GM23338 (cell line): ENCODE data around the gene SBSN. TPM values are rescaled to one million over a fixed set of nuclear protein-coding genes. Genes with fewer than 3 reads are reported as not detected.

Source experiments
- ATAC-seq: fragments of 200-7000 bp; cut with Tn5 transposase; 3 replicates; pipeline ENCODE4 v1.9.1; 2020
- DNase-seq: peaks from one replicate; pipeline ENCODE4 v3.0.0-alpha.2; 2015; ENCODE audit warnings: low spot score
- H2AFZ ChIP-seq: fragments of 200-600 bp; sonication (generic); 2 replicates; pipeline ENCODE4 v1.8.0; 2016; ENCODE audit warnings: antibody characterized with exemption, mild to moderate bottlenecking, moderate library complexity
- H3F3A ChIP-seq: fragments of 200-600 bp; sonication (generic); replicated peaks from 2 replicates; pipeline ENCODE4 v1.8.0; 2017; ENCODE audit warnings: antibody characterized with exemption, mixed run types, low read depth
- H3K27ac ChIP-seq: fragments of 200-600 bp; sonication (generic); 2 replicates; pipeline ENCODE4 v1.6.1; 2016; ENCODE audit warnings: low read depth
- H3K27me3 ChIP-seq: fragments of 200-600 bp; sonication (generic); 2 replicates; pipeline ENCODE4 v1.8.0; 2016; ENCODE audit warnings: mild to moderate bottlenecking, mixed run types, moderate library complexity; ENCODE audit not compliant: insufficient read depth
- H3K36me3 ChIP-seq: fragments of 200-600 bp; sonication (generic); 2 replicates; pipeline ENCODE4 v1.8.0; 2016; ENCODE audit warnings: mild to moderate bottlenecking; ENCODE audit not compliant: insufficient read depth
- H3K4me1 ChIP-seq: fragments of 200-600 bp; sonication (generic); 2 replicates; pipeline ENCODE4 v1.8.0; 2016; ENCODE audit warnings: mild to moderate bottlenecking, moderate library complexity; ENCODE audit not compliant: insufficient read depth
- H3K4me2 ChIP-seq: fragments of 200-600 bp; sonication (generic); 2 replicates; pipeline ENCODE4 v1.7.1; 2017; ENCODE audit warnings: mixed run types
- H3K4me3 ChIP-seq: fragments of 200-600 bp; sonication (generic); 2 replicates; pipeline ENCODE4 v1.6.1; 2016; ENCODE audit warnings: mixed run types
- H3K79me2 ChIP-seq: fragments of 200-600 bp; sonication (generic); replicated peaks from 2 replicates; pipeline ENCODE4 v1.8.0; 2017; ENCODE audit warnings: mild to moderate bottlenecking; ENCODE audit not compliant: insufficient read depth
- H3K9me2 ChIP-seq: fragments of 200-600 bp; sonication (generic); 2 replicates; pipeline ENCODE4 v1.8.0; 2017; ENCODE audit not compliant: insufficient read depth
- H4K20me1 ChIP-seq: fragments of 200-600 bp; sonication (generic); replicated peaks from 2 replicates; pipeline ENCODE4 v1.8.0; 2017; ENCODE audit warnings: mild to moderate bottlenecking; ENCODE audit not compliant: insufficient read depth
- H3K27ac Mint-ChIP-seq: 2 replicates; pipeline ENCODE4 v1.8.0; 2020; ENCODE audit warnings: inconsistent platforms, mild to moderate bottlenecking, moderate library complexity, mixed read lengths
- H3K27me3 Mint-ChIP-seq: 3 replicates; pipeline ENCODE4 v1.8.0; 2022; ENCODE audit warnings: low read depth, mild to moderate bottlenecking, moderate library complexity, mixed read lengths, inconsistent platforms; ENCODE audit not compliant: insufficient read depth, poor library complexity
- H3K36me3 Mint-ChIP-seq: 3 replicates; pipeline ENCODE4 v1.8.0; 2021; ENCODE audit warnings: low read depth, mild to moderate bottlenecking, inconsistent platforms, moderate library complexity, mixed read lengths
- H3K4me1 Mint-ChIP-seq: 3 replicates; pipeline ENCODE4 v1.8.0; 2020; ENCODE audit warnings: mild to moderate bottlenecking, inconsistent platforms, mixed read lengths
- H3K4me3 Mint-ChIP-seq: 3 replicates; pipeline ENCODE4 v1.8.0; 2021; ENCODE audit warnings: moderate library complexity, mild to moderate bottlenecking, inconsistent platforms, mixed read lengths
- H3K9me3 Mint-ChIP-seq: 3 replicates; pipeline ENCODE4 v1.8.0; 2020; ENCODE audit warnings: moderate library complexity, mild to moderate bottlenecking, inconsistent platforms, mixed read lengths
- CREB1 ChIP-seq: fragments of 250-450 bp; sonication (Bioruptor Pico); IDR thresholded peaks from 2 replicates; pipeline ENCODE4 v1.5.0; 2020; ENCODE audit warnings: low read depth, mild to moderate bottlenecking, moderate library complexity
- EZH2 ChIP-seq: fragments of 200-600 bp; sonication (generic); IDR thresholded peaks from one replicate; pipeline ENCODE4 v1.8.0; 2017; ENCODE audit warnings: antibody characterized with exemption, mild to moderate bottlenecking, low read depth; ENCODE audit not compliant: unreplicated experiment
- EZH2phosphoT487 ChIP-seq: fragments of 200-600 bp; sonication (generic); IDR thresholded peaks from one replicate; pipeline ENCODE4 v1.8.1; 2018; ENCODE audit warnings: antibody characterized with exemption; ENCODE audit not compliant: unreplicated experiment
- JUNB ChIP-seq: IDR thresholded peaks from one replicate; pipeline ENCODE4 v1.6.1; 2016; ENCODE audit warnings: antibody characterized with exemption; ENCODE audit not compliant: unreplicated experiment
- NANOG ChIP-seq: IDR thresholded peaks from 2 replicates; pipeline ENCODE4 v1.6.1; 2016; ENCODE audit warnings: antibody characterized with exemption, borderline replicate concordance
- POLR2AphosphoS5 ChIP-seq: IDR thresholded peaks from 2 replicates; pipeline ENCODE4 v1.6.1; 2016; ENCODE audit warnings: antibody characterized with exemption, low read depth
- REST ChIP-seq: IDR thresholded peaks from one replicate; pipeline ENCODE4 v1.6.1; 2018; ENCODE audit warnings: antibody characterized with exemption; ENCODE audit not compliant: unreplicated experiment
- STAT1 ChIP-seq: IDR thresholded peaks from one replicate; pipeline ENCODE4 v1.6.1; 2016; ENCODE audit warnings: antibody characterized with exemption; ENCODE audit not compliant: unreplicated experiment
- ZNF114 ChIP-seq: fragments of 250-450 bp; sonication (Bioruptor Pico); IDR thresholded peaks from 2 replicates; pipeline ENCODE4 v1.5.0; 2020; ENCODE audit warnings: mild to moderate bottlenecking, moderate library complexity
- ZNF331 ChIP-seq: fragments of 250-450 bp; sonication (Bioruptor Pico); IDR thresholded peaks from 2 replicates; pipeline ENCODE4 v1.5.0; 2020; ENCODE audit warnings: low read depth, mild to moderate bottlenecking, moderate library complexity
- ZNF462 ChIP-seq: fragments of 250-450 bp; sonication (Bioruptor Pico); IDR thresholded peaks from 2 replicates; pipeline ENCODE4 v1.5.0; 2020; ENCODE audit warnings: mild to moderate bottlenecking, moderate library complexity
- polyA plus RNA-seq: library from polyadenylated mRNA; unstranded; fragments of >200 nt; fragmentation: Nextera tagmentation; extraction: Ambion mirVana; gene quantifications from 2 replicates; pipeline ENCODE4 v1.2.1, GENCODE V29; 2016
- total RNA-seq: library from RNA; depleted of rRNA; stranded (reverse); fragments of >200 nt; shearing (Covaris generic); gene quantifications from 2 replicates; pipeline ENCODE4 v1.2.3, GENCODE V29; 2014
- TF ChIP-seq, protein P1 (sequence below), 2 experiments: fragments of 200-600 bp in 1 of 2; sonication (generic) in 1 of 2; conservative IDR thresholded peaks; 2 replicates each; pipeline versions ENCODE4 v1.5.1 to v1.6.1; 2016 to 2017; ENCODE audit warnings: antibody characterized with exemption in 2 of 2, low read depth in 2 of 2, mild to moderate bottlenecking in 2 of 2, moderate library complexity in 1 of 2
- TF ChIP-seq, protein P2 (sequence below): IDR thresholded peaks from 2 replicates; pipeline ENCODE4 v1.6.1; 2016; ENCODE audit warnings: antibody characterized with exemption

Gene SBSN
- total and polyA plus RNA-seq, 2 experiments from 2014 or later = 0.39 TPM; not detected in 1

DNA sequence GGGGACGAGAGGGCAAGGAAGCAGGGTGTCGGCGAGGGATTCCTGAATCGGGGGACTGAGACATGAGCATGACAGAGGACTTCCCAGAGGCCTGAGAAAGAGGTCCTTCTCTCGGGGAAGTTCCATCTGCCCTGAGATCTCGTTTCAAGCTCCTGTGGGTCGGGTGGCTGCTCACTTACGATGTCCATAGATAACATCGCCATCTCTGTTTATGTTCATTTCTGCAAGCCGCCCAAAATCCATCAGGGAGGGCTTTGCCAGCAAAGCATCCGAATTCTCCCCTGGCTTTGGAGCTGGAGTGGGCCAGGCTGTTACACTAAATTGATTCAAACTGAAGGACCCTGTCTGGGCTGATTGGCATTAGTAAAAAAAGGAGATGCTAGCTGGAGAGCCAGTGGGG lies 20.6 kb downstream of the SBSN start:
- no peak for DNase-seq
- H3K4me3 ChIP-seq = no peak overlapping the region
- H3K4me1 Mint-ChIP-seq = peaks cover 15% of the 10 kb centered on the region
- TF ChIP-seq NANOG = no peak
- TF ChIP-seq ZNF114 = no peak
- no peak for TF ChIP-seq ZNF331 (CRISPR knock-in tag)
- TF ChIP-seq STAT1 = no peak
- no peak for TF ChIP-seq JUNB
- no peak for TF ChIP-seq CREB1 (CRISPR knock-in tag)
- TF ChIP-seq ZNF462 (CRISPR knock-in tag) = no peak
- TF ChIP-seq, protein P1, sequence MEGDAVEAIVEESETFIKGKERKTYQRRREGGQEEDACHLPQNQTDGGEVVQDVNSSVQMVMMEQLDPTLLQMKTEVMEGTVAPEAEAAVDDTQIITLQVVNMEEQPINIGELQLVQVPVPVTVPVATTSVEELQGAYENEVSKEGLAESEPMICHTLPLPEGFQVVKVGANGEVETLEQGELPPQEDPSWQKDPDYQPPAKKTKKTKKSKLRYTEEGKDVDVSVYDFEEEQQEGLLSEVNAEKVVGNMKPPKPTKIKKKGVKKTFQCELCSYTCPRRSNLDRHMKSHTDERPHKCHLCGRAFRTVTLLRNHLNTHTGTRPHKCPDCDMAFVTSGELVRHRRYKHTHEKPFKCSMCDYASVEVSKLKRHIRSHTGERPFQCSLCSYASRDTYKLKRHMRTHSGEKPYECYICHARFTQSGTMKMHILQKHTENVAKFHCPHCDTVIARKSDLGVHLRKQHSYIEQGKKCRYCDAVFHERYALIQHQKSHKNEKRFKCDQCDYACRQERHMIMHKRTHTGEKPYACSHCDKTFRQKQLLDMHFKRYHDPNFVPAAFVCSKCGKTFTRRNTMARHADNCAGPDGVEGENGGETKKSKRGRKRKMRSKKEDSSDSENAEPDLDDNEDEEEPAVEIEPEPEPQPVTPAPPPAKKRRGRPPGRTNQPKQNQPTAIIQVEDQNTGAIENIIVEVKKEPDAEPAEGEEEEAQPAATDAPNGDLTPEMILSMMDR (conservative IDR thresholded peaks at IDR 0.05; ENCODE audit: low read depth in 2 of 2) = no peak
- no peak for TF ChIP-seq REST
- TF ChIP-seq POLR2AphosphoS5 = no peak
- no peak for TF ChIP-seq EZH2phosphoT487
- TF ChIP-seq, protein P2, sequence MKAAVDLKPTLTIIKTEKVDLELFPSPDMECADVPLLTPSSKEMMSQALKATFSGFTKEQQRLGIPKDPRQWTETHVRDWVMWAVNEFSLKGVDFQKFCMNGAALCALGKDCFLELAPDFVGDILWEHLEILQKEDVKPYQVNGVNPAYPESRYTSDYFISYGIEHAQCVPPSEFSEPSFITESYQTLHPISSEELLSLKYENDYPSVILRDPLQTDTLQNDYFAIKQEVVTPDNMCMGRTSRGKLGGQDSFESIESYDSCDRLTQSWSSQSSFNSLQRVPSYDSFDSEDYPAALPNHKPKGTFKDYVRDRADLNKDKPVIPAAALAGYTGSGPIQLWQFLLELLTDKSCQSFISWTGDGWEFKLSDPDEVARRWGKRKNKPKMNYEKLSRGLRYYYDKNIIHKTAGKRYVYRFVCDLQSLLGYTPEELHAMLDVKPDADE = no peak
- TF ChIP-seq EZH2 = no peak
- peaks cover 2% of the 10 kb centered on the region; the same call in 1 of the 2 replicates for H3K27me3 ChIP-seq
- H3K9me2 ChIP-seq = no peaks in the 10 kb centered on the region
- ATAC-seq = no peak
- H3K27ac Mint-ChIP-seq = no peak overlapping the region; the same call in 1 of the 2 replicates
- H3K36me3 ChIP-seq = peaks cover 36% of the 10 kb centered on the region
- peaks cover 17% of the 10 kb centered on the region for H3K27me3 Mint-ChIP-seq
- no peaks in the 10 kb centered on the region; the same call in 2 of the 3 replicates for H3K9me3 Mint-ChIP-seq
- no peak overlapping the region for H2AFZ ChIP-seq
- peaks cover 10% of the 10 kb centered on the region for H3K4me1 ChIP-seq
- H3K27ac ChIP-seq = no peak overlapping the region
- peaks cover 62% of the 10 kb centered on the region for H3K36me3 Mint-ChIP-seq
- H3K79me2 ChIP-seq = peaks cover 33% of the 10 kb centered on the region
- no peak overlapping the region; the same call in 1 of the 2 replicates for H3K4me2 ChIP-seq
- H3F3A ChIP-seq = 0 out of 2 replicates have a peak, but pooled peaks cover 3% of the 10 kb centered on the region
- H4K20me1 ChIP-seq = peaks cover 18% of the 10 kb centered on the region
- peak overlapping the region; percentile 97 for H3K4me3 Mint-ChIP-seq
